ENCODE measurements around the gene KTN1. TPM values are rescaled to one million over a fixed set of nuclear protein-coding genes. Genes with fewer than 3 reads are reported as not detected.

KTN1 gene
- total and polyA plus RNA-seq, 2 experiments from 2014 or later: 124 to 607 TPM

DNA sequence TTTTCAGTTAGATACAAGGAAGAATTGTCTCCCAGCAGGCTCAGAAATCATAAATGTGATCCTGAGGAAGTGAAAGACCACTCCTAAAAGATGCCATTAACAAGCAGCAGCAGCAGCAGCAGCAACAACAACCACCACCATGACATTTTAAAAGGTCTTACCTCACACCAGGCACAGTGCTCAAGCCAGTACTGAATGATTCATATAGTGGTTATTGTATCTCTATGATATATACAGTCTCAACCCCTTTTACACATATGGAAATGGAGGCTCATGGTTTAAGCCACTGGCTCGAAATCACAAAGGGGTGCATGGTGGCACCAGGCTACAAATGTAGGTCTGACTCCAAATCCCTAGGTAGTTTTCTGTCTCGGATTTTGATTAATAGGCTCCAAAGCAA is 126.9 kb downstream of the KTN1 start:
- Histone ChIP-seq H3K79me2 (replicated peaks; ENCODE audit: insufficient read depth) (no peaks in the 10 kb centered on the region), H3K27ac (ENCODE audit: low read depth) (no peak overlapping the region), H4K20me1 (replicated peaks; ENCODE audit: insufficient read depth) (no peaks in the 10 kb centered on the region; the same call in 1 of the 2 replicates), H3K4me1 (ENCODE audit: insufficient read depth) (no peaks in the 10 kb centered on the region), H3K4me3 (no peak overlapping the region), H3F3A (replicated peaks; ENCODE audit: low read depth) (no peaks in the 10 kb centered on the region), H2AFZ (no peak overlapping the region), H3K36me3 (ENCODE audit: insufficient read depth) (no peaks in the 10 kb centered on the region), H3K27me3 (ENCODE audit: insufficient read depth) (no peaks in the 10 kb centered on the region), H3K4me2 (no peak overlapping the region), H3K9me2 (ENCODE audit: insufficient read depth) (no peaks in the 10 kb centered on the region)
- peaks cover 1% of the 10 kb centered on the region for H3K27me3 Mint-ChIP-seq (ENCODE audit: insufficient read depth, low read depth, poor library complexity)
- DNase-seq (ENCODE audit: low spot score) (no peak), ATAC-seq (no peak)
- no peak overlapping the region for H3K27ac Mint-ChIP-seq
- no peaks in the 10 kb centered on the region for H3K36me3 Mint-ChIP-seq (ENCODE audit: low read depth)
- no peaks in the 10 kb centered on the region; the same call in 2 of the 3 replicates for H3K9me3 Mint-ChIP-seq
- H3K4me3 Mint-ChIP-seq: no peak overlapping the region
- TF ChIP-seq REST (IDR thresholded peaks at IDR 0.05; ENCODE audit: unreplicated experiment) (no peak), ZNF331 (CRISPR knock-in tag; IDR thresholded peaks at IDR 0.05; ENCODE audit: low read depth) (no peak), JUNB (IDR thresholded peaks at IDR 0.05; ENCODE audit: unreplicated experiment) (no peak), ZNF114 (CRISPR knock-in tag; IDR thresholded peaks at IDR 0.05) (no peak), EZH2 (IDR thresholded peaks at IDR 0.05; ENCODE audit: low read depth, unreplicated experiment) (no peak), CTCF (conservative IDR thresholded peaks at IDR 0.05; ENCODE audit: low read depth in 2 of 2) (no peak), CREB1 (CRISPR knock-in tag; IDR thresholded peaks at IDR 0.05; ENCODE audit: low read depth) (no peak), NANOG (IDR thresholded peaks at IDR 0.05; ENCODE audit: borderline replicate concordance) (no peak), STAT1 (IDR thresholded peaks at IDR 0.05; ENCODE audit: unreplicated experiment) (no peak), POLR2AphosphoS5 (IDR thresholded peaks at IDR 0.05; ENCODE audit: low read depth) (no peak), EZH2phosphoT487 (IDR thresholded peaks at IDR 0.05; ENCODE audit: unreplicated experiment) (no peak)
- TF ChIP-seq, protein P1, sequence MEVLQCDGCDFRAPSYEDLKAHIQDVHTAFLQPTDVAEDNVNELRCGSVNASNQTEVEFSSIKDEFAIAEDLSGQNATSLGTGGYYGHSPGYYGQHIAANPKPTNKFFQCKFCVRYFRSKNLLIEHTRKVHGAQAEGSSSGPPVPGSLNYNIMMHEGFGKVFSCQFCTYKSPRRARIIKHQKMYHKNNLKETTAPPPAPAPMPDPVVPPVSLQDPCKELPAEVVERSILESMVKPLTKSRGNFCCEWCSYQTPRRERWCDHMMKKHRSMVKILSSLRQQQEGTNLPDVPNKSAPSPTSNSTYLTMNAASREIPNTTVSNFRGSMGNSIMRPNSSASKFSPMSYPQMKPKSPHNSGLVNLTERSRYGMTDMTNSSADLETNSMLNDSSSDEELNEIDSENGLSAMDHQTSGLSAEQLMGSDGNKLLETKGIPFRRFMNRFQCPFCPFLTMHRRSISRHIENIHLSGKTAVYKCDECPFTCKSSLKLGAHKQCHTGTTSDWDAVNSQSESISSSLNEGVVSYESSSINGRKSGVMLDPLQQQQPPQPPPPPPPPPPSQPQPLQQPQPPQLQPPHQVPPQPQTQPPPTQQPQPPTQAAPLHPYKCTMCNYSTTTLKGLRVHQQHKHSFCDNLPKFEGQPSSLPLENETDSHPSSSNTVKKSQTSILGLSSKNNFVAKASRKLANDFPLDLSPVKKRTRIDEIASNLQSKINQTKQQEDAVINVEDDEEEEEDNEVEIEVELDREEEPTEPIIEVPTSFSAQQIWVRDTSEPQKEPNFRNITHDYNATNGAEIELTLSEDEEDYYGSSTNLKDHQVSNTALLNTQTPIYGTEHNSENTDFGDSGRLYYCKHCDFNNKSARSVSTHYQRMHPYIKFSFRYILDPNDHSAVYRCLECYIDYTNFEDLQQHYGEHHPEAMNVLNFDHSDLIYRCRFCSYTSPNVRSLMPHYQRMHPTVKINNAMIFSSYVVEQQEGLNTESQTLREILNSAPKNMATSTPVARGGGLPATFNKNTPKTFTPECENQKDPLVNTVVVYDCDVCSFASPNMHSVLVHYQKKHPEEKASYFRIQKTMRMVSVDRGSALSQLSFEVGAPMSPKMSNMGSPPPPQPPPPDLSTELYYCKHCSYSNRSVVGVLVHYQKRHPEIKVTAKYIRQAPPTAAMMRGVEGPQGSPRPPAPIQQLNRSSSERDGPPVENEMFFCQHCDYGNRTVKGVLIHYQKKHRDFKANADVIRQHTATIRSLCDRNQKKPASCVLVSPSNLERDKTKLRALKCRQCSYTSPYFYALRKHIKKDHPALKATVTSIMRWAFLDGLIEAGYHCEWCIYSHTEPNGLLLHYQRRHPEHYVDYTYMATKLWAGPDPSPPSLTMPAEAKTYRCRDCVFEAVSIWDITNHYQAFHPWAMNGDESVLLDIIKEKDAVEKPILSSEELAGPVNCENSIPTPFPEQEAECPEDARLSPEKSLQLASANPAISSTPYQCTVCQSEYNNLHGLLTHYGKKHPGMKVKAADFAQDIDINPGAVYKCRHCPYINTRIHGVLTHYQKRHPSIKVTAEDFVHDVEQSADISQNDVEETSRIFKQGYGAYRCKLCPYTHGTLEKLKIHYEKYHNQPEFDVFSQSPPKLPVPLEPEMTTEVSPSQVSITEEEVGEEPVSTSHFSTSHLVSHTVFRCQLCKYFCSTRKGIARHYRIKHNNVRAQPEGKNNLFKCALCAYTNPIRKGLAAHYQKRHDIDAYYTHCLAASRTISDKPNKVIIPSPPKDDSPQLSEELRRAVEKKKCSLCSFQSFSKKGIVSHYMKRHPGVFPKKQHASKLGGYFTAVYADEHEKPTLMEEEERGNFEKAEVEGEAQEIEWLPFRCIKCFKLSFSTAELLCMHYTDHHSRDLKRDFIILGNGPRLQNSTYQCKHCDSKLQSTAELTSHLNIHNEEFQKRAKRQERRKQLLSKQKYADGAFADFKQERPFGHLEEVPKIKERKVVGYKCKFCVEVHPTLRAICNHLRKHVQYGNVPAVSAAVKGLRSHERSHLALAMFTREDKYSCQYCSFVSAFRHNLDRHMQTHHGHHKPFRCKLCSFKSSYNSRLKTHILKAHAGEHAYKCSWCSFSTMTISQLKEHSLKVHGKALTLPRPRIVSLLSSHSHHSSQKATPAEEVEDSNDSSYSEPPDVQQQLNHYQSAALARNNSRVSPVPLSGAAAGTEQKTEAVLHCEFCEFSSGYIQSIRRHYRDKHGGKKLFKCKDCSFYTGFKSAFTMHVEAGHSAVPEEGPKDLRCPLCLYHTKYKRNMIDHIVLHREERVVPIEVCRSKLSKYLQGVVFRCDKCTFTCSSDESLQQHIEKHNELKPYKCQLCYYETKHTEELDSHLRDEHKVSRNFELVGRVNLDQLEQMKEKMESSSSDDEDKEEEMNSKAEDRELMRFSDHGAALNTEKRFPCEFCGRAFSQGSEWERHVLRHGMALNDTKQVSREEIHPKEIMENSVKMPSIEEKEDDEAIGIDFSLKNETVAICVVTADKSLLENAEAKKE (CRISPR knock-in tag; IDR thresholded peaks at IDR 0.05): no peak
- TF ChIP-seq, protein P2, sequence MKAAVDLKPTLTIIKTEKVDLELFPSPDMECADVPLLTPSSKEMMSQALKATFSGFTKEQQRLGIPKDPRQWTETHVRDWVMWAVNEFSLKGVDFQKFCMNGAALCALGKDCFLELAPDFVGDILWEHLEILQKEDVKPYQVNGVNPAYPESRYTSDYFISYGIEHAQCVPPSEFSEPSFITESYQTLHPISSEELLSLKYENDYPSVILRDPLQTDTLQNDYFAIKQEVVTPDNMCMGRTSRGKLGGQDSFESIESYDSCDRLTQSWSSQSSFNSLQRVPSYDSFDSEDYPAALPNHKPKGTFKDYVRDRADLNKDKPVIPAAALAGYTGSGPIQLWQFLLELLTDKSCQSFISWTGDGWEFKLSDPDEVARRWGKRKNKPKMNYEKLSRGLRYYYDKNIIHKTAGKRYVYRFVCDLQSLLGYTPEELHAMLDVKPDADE (IDR thresholded peaks at IDR 0.05): no peak
- peaks cover 5% of the 10 kb centered on the region for H3K4me1 Mint-ChIP-seq
